Gastroesophageal sphincter (tissue), 4 donors: ENCODE data around the gene OR11A1. TPM values are rescaled to one million over a fixed set of nuclear protein-coding genes. Genes with fewer than 3 reads are reported as not detected.
A peak's percentile ranks its signal among the peaks of the same experiment; 100 is the strongest.

Experiments used
- ATAC-seq: fragments of 150-250 bp; one replicate; pipeline ENCODE4 v1.9.1; 2016; ENCODE audit warnings: mild to moderate bottlenecking, moderate library complexity
- H3K27ac ChIP-seq, 4 donors: fragments of 200-600 bp; sonication (generic) in 3 of 4; 1 replicate in 3 of 4; 2 replicates in 1 of 4; pipeline ENCODE4 v1.5.1; 2016 to 2019
- H3K27me3 ChIP-seq: fragments of 200-600 bp; sonication (generic); one replicate; pipeline ENCODE4 v1.5.1; 2019
- H3K36me3 ChIP-seq, 2 donors: fragments of 200-600 bp; sonication (generic); one replicate each; pipeline ENCODE4 v1.5.1; 2019; ENCODE audit warnings: control low read depth in 1 of 2
- H3K4me1 ChIP-seq, 3 donors: fragments of 200-600 bp; sonication (generic); 1 replicate in 2 of 3; 2 replicates in 1 of 3; pipeline ENCODE4 v1.5.1; 2016 to 2019; ENCODE audit warnings: control low read depth in 2 of 3
- H3K4me3 ChIP-seq, 2 donors: fragments of 200-600 bp; sonication (generic); one replicate each; pipeline ENCODE4 v1.5.1; 2019; ENCODE audit warnings: mild to moderate bottlenecking in 1 of 2, moderate library complexity in 1 of 2
- H3K9me3 ChIP-seq, 3 donors: fragments of 200-600 bp; sonication (generic); one replicate each; pipeline ENCODE4 v1.5.1; 2017 to 2019; ENCODE audit warnings: control low read depth in 2 of 3
- CTCF ChIP-seq, 4 experiments: fragments of 200-600 bp in 2 of 4; fragments of 450-650 bp in 2 of 4; sonication (generic) in 1 of 4; IDR thresholded peaks; one replicate each; pipeline ENCODE4 v1.5.1; 2017 to 2019; ENCODE audit warnings: antibody characterized with exemption in 4 of 4, mild to moderate bottlenecking in 2 of 4, moderate library complexity in 2 of 4
- EP300 ChIP-seq: sonication (generic); formaldehyde crosslinking; IDR thresholded peaks from one replicate; pipeline ENCODE4 v1.6.1; 2017; ENCODE audit warnings: antibody characterized with exemption, mild to moderate bottlenecking
- POLR2A ChIP-seq, 2 donors: fragments of 450-650 bp; IDR thresholded peaks; one replicate each; pipeline ENCODE4 v1.6.1; 2017; ENCODE audit warnings: antibody characterized with exemption in 2 of 2, mild to moderate bottlenecking in 2 of 2, moderate library complexity in 1 of 2
- POLR2AphosphoS5 ChIP-seq: sonication (generic); formaldehyde crosslinking; IDR thresholded peaks from one replicate; pipeline ENCODE4 v1.6.1; 2017; ENCODE audit warnings: antibody characterized with exemption
- WGBS, 2 donors: methylation state at CpG; one replicate each; pipeline ENCODE4 v1.1.5; 2018; ENCODE audit warnings: low coverage in 1 of 2; 5-methylcytosine and 5-hydroxymethylcytosine counted together
- total RNA-seq, 4 donors: library from RNA; depleted of rRNA; stranded (reverse); fragments of >200 nt; gene quantifications; one replicate each; pipeline ENCODE4 v1.1.0, GENCODE V29; 2016

The OR11A1 gene
- total RNA-seq, 4 donors from 2014 or later: not detected

- peaks cover 0 to 7% (median 0%) of the 10 kb centered on the region in 3 donors for H3K9me3 ChIP-seq
- no peak overlapping the region for H3K4me3 ChIP-seq
- H3K36me3 ChIP-seq: no peaks in the 10 kb centered on the region
- no peak overlapping the region for H3K27ac ChIP-seq
- H3K27me3 ChIP-seq: peaks cover 4% of the 10 kb centered on the region
- TF ChIP-seq POLR2AphosphoS5 (no peak), EP300 (no peak), CTCF (IDR thresholded peaks at IDR 0.05) (no peak), POLR2A (IDR thresholded peaks at IDR 0.05) (no peak)
- H3K4me1 ChIP-seq: no peaks in the 10 kb centered on the region
- 76 to 89% methylated on average over 2 of the region's 2 CpGs for WGBS, 2 donors
- ATAC-seq: no peak
These were observed 32.7 kb downstream of the OR11A1 start for GRCh38 chr6:29424168-29424567.

DNA sequence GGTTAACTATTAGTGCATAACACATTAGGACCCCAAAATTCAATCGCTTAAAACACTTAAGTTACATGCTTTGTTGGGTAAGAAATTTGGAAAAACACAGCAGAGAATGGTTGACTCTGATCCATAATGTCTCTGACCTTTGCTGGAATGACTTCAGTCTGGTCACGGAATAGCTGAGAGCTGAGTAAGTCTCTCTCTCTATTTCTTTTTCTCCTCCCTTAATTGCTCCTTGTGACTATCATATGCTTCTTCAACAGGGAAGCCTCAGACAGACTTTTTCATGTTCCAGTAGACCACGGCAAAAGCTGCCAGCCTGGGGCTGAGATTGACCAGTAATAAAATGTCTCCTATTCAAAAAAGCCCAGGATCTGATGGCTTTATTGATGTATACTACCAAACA, 37.4 kb downstream of the OR11A1 start:
- no peak overlapping the region for H3K4me3 ChIP-seq
- whole genome bisulfite sequencing, 2 donors: 65 to 67% methylated on average over 3 of the region's 3 CpGs
- no peaks in the 10 kb centered on the region for H3K27me3 ChIP-seq
- no peak overlapping the region for H3K27ac ChIP-seq
- H3K9me3 ChIP-seq: peaks cover 0 to 7% (median 0%) of the 10 kb centered on the region in 3 donors
- H3K36me3 ChIP-seq: no peaks in the 10 kb centered on the region
- no peak for ATAC-seq
- no peaks in the 10 kb centered on the region for H3K4me1 ChIP-seq
- TF ChIP-seq POLR2AphosphoS5 (no peak), POLR2A (IDR thresholded peaks at IDR 0.05) (no peak), EP300 (no peak), CTCF (IDR thresholded peaks at IDR 0.05) (no peak)

GRCh38 chr6:29414588-29414987, 42.3 kb downstream of the OR11A1 start, which contains the start of gene OR12D1:
OR12D1 (plus strand) TSS chr6:29414928.
- TF ChIP-seq POLR2AphosphoS5 (no peak), CTCF (IDR thresholded peaks at IDR 0.05) (peak in 1 of 4 experiments; percentile 8)
- Histone ChIP-seq H3K27me3 (no peaks in the 10 kb centered on the region), H3K9me3 (no peaks in the 10 kb centered on the region), H3K4me1 (no peaks in the 10 kb centered on the region), H3K4me3 (no peak within 1 kb of the TSS), H3K27ac (no peak within 1 kb of the TSS), H3K36me3 (no peaks in the 10 kb centered on the region)
- ATAC-seq: no peak

DNA sequence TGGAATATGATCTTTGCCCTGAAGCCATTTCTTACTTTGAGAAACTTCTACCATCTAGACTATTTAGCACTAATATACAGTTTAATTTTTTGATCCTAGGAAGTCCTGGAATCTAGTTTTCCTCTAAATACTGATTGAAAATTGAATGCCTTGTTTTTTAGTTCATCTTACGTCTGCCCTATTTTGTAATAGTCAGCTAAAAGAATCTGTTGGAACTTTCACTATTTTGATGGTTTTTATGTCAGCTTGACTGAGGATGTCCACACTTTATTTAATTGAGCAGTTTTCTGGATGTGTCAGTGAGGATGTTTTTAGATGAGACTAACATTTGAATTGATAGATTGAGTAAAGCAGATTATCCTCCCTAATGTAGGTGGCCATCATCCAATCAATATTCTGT, 53.1 kb downstream of the OR11A1 start:
- Histone ChIP-seq H3K27ac (no peak overlapping the region), H3K36me3 (no peaks in the 10 kb centered on the region), H3K4me3 (no peak overlapping the region), H3K9me3 (no peaks in the 10 kb centered on the region), H3K4me1 (no peaks in the 10 kb centered on the region), H3K27me3 (no peaks in the 10 kb centered on the region)
- WGBS, 2 donors: 38 to 89% methylated on average over 1 of the region's 1 CpG
- no peak for ATAC-seq
- TF ChIP-seq CTCF (IDR thresholded peaks at IDR 0.05): no peak
- TF ChIP-seq POLR2AphosphoS5: no peak
- no peak for TF ChIP-seq EP300
- no peak for TF ChIP-seq POLR2A (IDR thresholded peaks at IDR 0.05)

DNA sequence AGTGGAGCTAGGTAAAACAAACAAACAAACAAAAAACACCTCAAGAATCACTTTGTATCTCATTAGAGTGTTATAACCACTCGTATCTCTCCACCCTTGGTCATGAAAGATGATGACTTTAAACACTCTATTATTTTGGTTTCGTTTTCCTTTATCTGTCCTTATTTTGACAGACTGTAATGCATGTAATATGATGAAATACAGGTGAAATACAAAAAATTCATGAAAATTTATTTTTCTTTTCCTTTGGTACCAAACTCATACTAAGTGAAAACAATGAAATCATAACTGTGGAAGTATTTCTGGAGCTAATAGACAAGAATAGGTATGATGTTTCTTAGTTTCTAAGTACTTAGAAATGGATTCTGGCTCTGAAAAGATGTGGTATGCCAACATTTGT, 57.3 kb downstream of the OR11A1 start:
- H3K4me1 ChIP-seq: no peaks in the 10 kb centered on the region
- no peaks in the 10 kb centered on the region for H3K9me3 ChIP-seq
- 71 to 79% methylated on average over 2 of the region's 2 CpGs for WGBS, 2 donors
- no peak overlapping the region for H3K4me3 ChIP-seq
- no peaks in the 10 kb centered on the region for H3K27me3 ChIP-seq
- H3K36me3 ChIP-seq: no peaks in the 10 kb centered on the region
- no peak for TF ChIP-seq POLR2A (IDR thresholded peaks at IDR 0.05)
- TF ChIP-seq POLR2AphosphoS5: no peak
- no peak for TF ChIP-seq CTCF (IDR thresholded peaks at IDR 0.05)
- TF ChIP-seq EP300: no peak
- no peak overlapping the region for H3K27ac ChIP-seq
- no peak for ATAC-seq
